Neutrophil (primary cell): ENCODE data around the gene EIF5A2.

Source experiments
- H3K27ac ChIP-seq: fragments of 200-600 bp; sonication (generic); 2 replicates; pipeline ENCODE4 v1.5.1; 2016; ENCODE audit warnings: mild to moderate bottlenecking, moderate library complexity
- H3K27me3 ChIP-seq: fragments of 200-600 bp; sonication (generic); 2 replicates; pipeline ENCODE4 v1.6.0; 2016; ENCODE audit warnings: mild to moderate bottlenecking
- H3K36me3 ChIP-seq: fragments of 200-600 bp; sonication (generic); 2 replicates; pipeline ENCODE4 v1.5.1; 2017
- H3K4me1 ChIP-seq, 2 experiments: fragments of 200-600 bp in 1 of 2; sonication (generic) in 1 of 2; 1 replicate in 1 of 2; 2 replicates in 1 of 2; pipeline versions ENCODE4 v1.5.1 to v1.6.1; 2013 to 2016; ENCODE audit warnings: low read depth in 1 of 2, low read length in 1 of 2, mild to moderate bottlenecking in 1 of 2, moderate library complexity in 1 of 2; ENCODE audit not compliant: control insufficient read depth in 1 of 2, insufficient read depth in 1 of 2
- H3K4me3 ChIP-seq, 2 experiments: fragments of 200-600 bp in 1 of 2; sonication (generic) in 1 of 2; 1 replicate in 1 of 2; 2 replicates in 1 of 2; pipeline ENCODE4 v1.5.1; 2013 to 2016; ENCODE audit warnings: low read depth in 1 of 2, low read length in 1 of 2, mild to moderate bottlenecking in 1 of 2, moderate library complexity in 1 of 2
- H3K9me3 ChIP-seq: fragments of 200-600 bp; sonication (generic); 2 replicates; pipeline ENCODE4 v1.5.1; 2016
- CTCF ChIP-seq: fragments of 200-600 bp; sonication (generic); IDR thresholded peaks from 2 replicates; pipeline ENCODE4 v1.5.1; 2016; ENCODE audit warnings: antibody characterized with exemption

The EIF5A2 gene

GRCh38 chr3:170839518-170840100, 68.8 kb downstream of the EIF5A2 start:
- Histone ChIP-seq H3K27me3 (peaks cover 6% of the 10 kb centered on the region), H3K4me3 (no peak overlapping the region), H3K4me1 (no peaks in the 10 kb centered on the region), H3K27ac (no peak overlapping the region), H3K9me3 (no peaks in the 10 kb centered on the region), H3K36me3 (no peaks in the 10 kb centered on the region)
- TF ChIP-seq CTCF = no peak
